ENCODE results near the gene SULF2. TPM values are rescaled to one million over a fixed set of nuclear protein-coding genes. Genes with fewer than 3 reads are reported as not detected.

SULF2 gene
- total RNA-seq, 1 experiment from 2014 or later: 66.1 TPM

DNA sequence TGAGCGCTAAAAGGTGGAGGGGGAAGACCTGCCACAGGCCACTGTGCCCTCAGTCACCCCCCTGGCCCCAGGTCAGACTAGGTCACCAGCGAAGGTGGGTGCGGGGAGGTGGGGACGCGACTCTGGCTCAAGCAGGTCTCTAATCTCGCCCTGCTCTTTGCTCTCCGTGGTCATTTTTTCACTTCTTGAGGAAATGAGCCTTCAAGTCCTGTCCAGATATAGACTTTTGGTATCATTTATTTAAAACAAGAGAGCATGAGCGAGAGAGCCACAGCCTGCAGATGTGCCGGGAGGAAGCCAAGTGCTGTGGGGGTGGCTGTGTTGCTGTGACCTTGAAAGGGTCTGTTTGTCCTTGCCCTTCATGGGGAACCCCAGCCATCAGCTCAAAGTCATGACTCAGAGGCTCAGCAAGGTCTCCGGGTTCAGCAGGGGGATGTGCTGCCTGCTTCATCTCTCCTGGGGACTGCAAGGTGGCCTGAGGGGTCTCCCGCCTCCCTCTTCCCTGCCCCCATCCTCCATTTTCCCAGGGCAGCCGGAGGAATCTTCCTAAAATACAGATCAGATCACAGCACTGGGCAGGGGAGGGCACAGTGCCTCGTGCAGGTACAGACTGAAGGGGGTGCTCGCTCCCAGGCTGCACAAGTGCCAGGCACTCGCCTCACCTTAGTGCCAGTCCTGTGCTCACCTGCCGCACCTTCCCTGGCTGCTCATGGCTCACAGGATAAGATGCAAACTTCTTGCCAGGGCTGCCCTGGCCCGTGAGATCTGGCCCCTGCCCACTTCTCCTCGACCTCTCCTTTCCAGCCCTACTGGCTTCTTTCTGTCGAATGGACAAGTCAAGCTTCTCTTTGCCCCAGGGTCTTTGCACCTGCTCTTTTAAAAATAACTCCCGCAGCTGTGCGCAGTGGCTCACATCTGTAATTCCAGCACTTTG is 26.5 kb downstream of the SULF2 start:
- no peaks in the 10 kb centered on the region for H3K27me3 Mint-ChIP-seq (ENCODE audit: insufficient read depth, unreplicated experiment)
- ChIA-PET POLR2A (no interaction called here), CTCF (no interaction called here)
- H3K36me3 ChIP-seq (ENCODE audit: control insufficient read depth, insufficient read depth, low read length): no peaks in the 10 kb centered on the region
- H3K27me3 ChIP-seq (replicated peaks; ENCODE audit: control insufficient read depth, insufficient read depth, low read length): no peaks in the 10 kb centered on the region
- H3K27ac Mint-ChIP-seq (ENCODE audit: unreplicated experiment): no peak overlapping the region
- intact Hi-C loops (cut with micrococcal nuclease; ENCODE audit: unreplicated experiment): no loop called here
- H3K4me1 Mint-ChIP-seq (ENCODE audit: low read depth, unreplicated experiment): no peaks in the 10 kb centered on the region
- DNase-seq: no peak
- H3K9me3 ChIP-seq: no peaks in the 10 kb centered on the region
- no peaks in the 10 kb centered on the region for H3K4me1 ChIP-seq
- no peak overlapping the region for H3K4me3 ChIP-seq (ENCODE audit: low read depth, low read length)
- no TSS peak for BruUV-seq (replicated peaks)
- H3K36me3 Mint-ChIP-seq (ENCODE audit: insufficient read depth, unreplicated experiment): no peaks in the 10 kb centered on the region
- no peak overlapping the region for H3K4me3 Mint-ChIP-seq (ENCODE audit: unreplicated experiment)
- TF ChIP-seq CTCF (IDR thresholded peaks at IDR 0.05; ENCODE audit: insufficient read depth in 1 of 2, low read depth in 1 of 2, low read length in 1 of 2, severe bottlenecking in 1 of 2, unreplicated experiment in 1 of 2): no peak
- no peaks in the 10 kb centered on the region for H3K9me3 Mint-ChIP-seq (ENCODE audit: unreplicated experiment)

DNA sequence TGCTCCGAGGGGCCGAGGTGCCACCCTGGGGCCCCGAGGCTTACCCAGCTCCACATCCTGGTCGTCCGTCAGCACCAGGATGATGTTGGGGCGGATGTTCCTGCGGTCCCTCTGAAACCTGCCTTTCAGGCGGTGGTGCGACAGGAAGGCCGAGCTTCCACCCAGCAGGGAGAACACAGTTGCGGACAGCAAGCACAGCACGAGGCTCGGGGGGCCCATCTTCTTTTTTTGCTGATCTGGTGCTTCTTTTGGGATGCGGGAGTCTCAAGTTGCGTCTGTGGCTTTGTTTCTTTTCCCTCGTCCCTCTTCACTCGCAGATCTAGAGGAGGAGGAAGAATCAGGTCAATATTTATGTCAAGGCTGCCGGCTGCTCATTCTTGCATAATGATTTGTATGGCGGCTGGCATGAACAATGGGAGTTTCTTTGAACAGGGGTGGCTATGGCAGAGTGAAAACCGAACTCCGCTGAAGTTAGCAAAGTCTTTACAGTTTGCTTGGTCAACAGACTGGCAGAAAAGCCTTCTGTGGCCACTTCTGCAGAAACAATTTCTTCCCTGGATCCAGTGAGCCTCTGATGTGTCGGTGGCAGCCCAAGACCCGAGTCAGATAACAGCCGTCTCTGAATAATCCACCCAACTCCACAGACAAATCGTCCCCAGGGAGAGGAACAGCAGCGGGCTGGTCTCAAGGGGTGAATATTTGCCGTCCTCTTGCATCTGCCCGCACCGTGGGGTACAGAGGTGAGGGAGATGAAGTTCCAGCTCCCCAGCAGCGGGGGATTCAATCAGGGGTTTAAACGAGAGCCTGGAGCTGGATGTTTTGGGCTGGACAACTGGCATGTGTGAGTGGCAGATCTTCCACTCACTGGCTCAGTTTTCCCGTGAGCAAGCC is 27.9 kb downstream of the SULF2 start:
- TF ChIP-seq CTCF (IDR thresholded peaks at IDR 0.05; ENCODE audit: insufficient read depth in 1 of 2, low read depth in 1 of 2, low read length in 1 of 2, severe bottlenecking in 1 of 2, unreplicated experiment in 1 of 2): no peak
- DNase-seq: no peak
- Mint-ChIP-seq H3K9me3 (ENCODE audit: unreplicated experiment) (no peaks in the 10 kb centered on the region), H3K27ac (ENCODE audit: unreplicated experiment) (no peak overlapping the region), H3K4me1 (ENCODE audit: low read depth, unreplicated experiment) (no peaks in the 10 kb centered on the region), H3K36me3 (ENCODE audit: insufficient read depth, unreplicated experiment) (no peaks in the 10 kb centered on the region), H3K27me3 (ENCODE audit: insufficient read depth, unreplicated experiment) (no peaks in the 10 kb centered on the region), H3K4me3 (ENCODE audit: unreplicated experiment) (no peak overlapping the region)
- Histone ChIP-seq H3K4me1 (no peaks in the 10 kb centered on the region), H3K9me3 (no peaks in the 10 kb centered on the region), H3K36me3 (ENCODE audit: control insufficient read depth, insufficient read depth, low read length) (no peaks in the 10 kb centered on the region), H3K4me3 (ENCODE audit: low read depth, low read length) (no peak overlapping the region), H3K27me3 (replicated peaks; ENCODE audit: control insufficient read depth, insufficient read depth, low read length) (no peaks in the 10 kb centered on the region)
- ChIA-PET POLR2A (no interaction called here), CTCF (interaction anchor here (0.7 kb wide), 1 partner anchor 190 kb away, joined by 3 read pairs; no protein-coding TSS in a partner anchor)
- BruUV-seq (replicated peaks): no TSS peak
- intact Hi-C loops (cut with micrococcal nuclease; ENCODE audit: unreplicated experiment): no loop called here

- DNase-seq: no peak
- TF ChIP-seq CTCF (IDR thresholded peaks at IDR 0.05; ENCODE audit: insufficient read depth in 1 of 2, low read depth in 1 of 2, low read length in 1 of 2, severe bottlenecking in 1 of 2, unreplicated experiment in 1 of 2): no peak
- Mint-ChIP-seq H3K4me1 (ENCODE audit: low read depth, unreplicated experiment) (no peaks in the 10 kb centered on the region), H3K4me3 (ENCODE audit: unreplicated experiment) (no peak overlapping the region), H3K27ac (ENCODE audit: unreplicated experiment) (no peak overlapping the region), H3K27me3 (ENCODE audit: insufficient read depth, unreplicated experiment) (no peaks in the 10 kb centered on the region), H3K36me3 (ENCODE audit: insufficient read depth, unreplicated experiment) (peaks cover 7% of the 10 kb centered on the region), H3K9me3 (ENCODE audit: unreplicated experiment) (no peaks in the 10 kb centered on the region)
- POLR2A ChIA-PET: no interaction called here
- BruUV-seq (replicated peaks): no TSS peak
- intact Hi-C loops (cut with micrococcal nuclease; ENCODE audit: unreplicated experiment): no loop called here
- H3K27me3 ChIP-seq (replicated peaks; ENCODE audit: control insufficient read depth, insufficient read depth, low read length): no peaks in the 10 kb centered on the region
- CTCF ChIA-PET: no interaction called here
- no peak overlapping the region for H3K4me3 ChIP-seq (ENCODE audit: low read depth, low read length)
- H3K4me1 ChIP-seq: no peaks in the 10 kb centered on the region
- no peaks in the 10 kb centered on the region for H3K9me3 ChIP-seq
- no peaks in the 10 kb centered on the region for H3K36me3 ChIP-seq (ENCODE audit: control insufficient read depth, insufficient read depth, low read length)
Observed at GRCh38 chr20:47754946-47755652, 30.2 kb downstream of the SULF2 start.

Data from Caco-2 (cell line).